Activated naive CD8-positive, alpha-beta T cell treated with anti-CD3 and anti-CD28 coated beads, Interleukin-2, amount 50 U/mL, for 16 hours (primary cell): Measurements from ENCODE around the gene XIRP2.
"Not testable (repeated sequence)": the region's sequence is repeated elsewhere in the genome, so short reads cannot be mapped to it uniquely, and the experiment has no call there.

Experiments used
- DNase-seq: peaks from one replicate; pipeline ENCODE4 v3.0.0-alpha.2; 2020; ENCODE audit warnings: low read depth, low spot score

Gene XIRP2

GRCh38 chr2:167048829-167049228, 160.5 kb downstream of the XIRP2 start:
- DNase-seq = no peak

GRCh38 chr2:167049659-167050058, 161.4 kb downstream of the XIRP2 start:
- no peak for DNase-seq

- no peak for DNase-seq
Observed at GRCh38 chr2:167052825-167053224, 164.5 kb downstream of the XIRP2 start.

- DNase-seq = no peak
Observed at GRCh38 chr2:167054881-167055280, 166.6 kb downstream of the XIRP2 start.

GRCh38 chr2:167057446-167057845, 169.2 kb downstream of the XIRP2 start:
- no peak for DNase-seq

- no peak for DNase-seq
Observed at GRCh38 chr2:167059173-167059572, 170.9 kb downstream of the XIRP2 start.

- DNase-seq = no peak
Observed at GRCh38 chr2:167069855-167070254, 181.6 kb downstream of the XIRP2 start.

- not testable (repeated sequence) for DNase-seq
Observed at GRCh38 chr2:167075708-167076107, 187.4 kb downstream of the XIRP2 start.

- not testable (repeated sequence) for DNase-seq
Observed at GRCh38 chr2:167098931-167099330, 210.7 kb downstream of the XIRP2 start.

GRCh38 chr2:167100506-167100905, 212.2 kb downstream of the XIRP2 start:
- no peak for DNase-seq

- DNase-seq = no peak
Observed at GRCh38 chr2:167103028-167103756, 214.9 kb downstream of the XIRP2 start.

- no peak for DNase-seq
Observed at GRCh38 chr2:167103757-167104133, 215.5 kb downstream of the XIRP2 start.

- DNase-seq = no peak
Observed at GRCh38 chr2:167104691-167105090, 216.4 kb downstream of the XIRP2 start.

GRCh38 chr2:167109682-167110081, 221.4 kb downstream of the XIRP2 start:
- DNase-seq = not testable (repeated sequence)

- DNase-seq = no peak
Observed at GRCh38 chr2:167110345-167110744, 222.1 kb downstream of the XIRP2 start.

- DNase-seq = no peak
Observed at GRCh38 chr2:167114018-167114417, 225.7 kb downstream of the XIRP2 start.

- DNase-seq = no peak
Observed at GRCh38 chr2:167115541-167115940, 227.3 kb downstream of the XIRP2 start.

GRCh38 chr2:167122389-167122788, 234.1 kb downstream of the XIRP2 start:
- DNase-seq = no peak

- no peak for DNase-seq
Observed at GRCh38 chr2:167126165-167126564, 237.9 kb downstream of the XIRP2 start.

GRCh38 chr2:167127135-167127534, 238.9 kb downstream of the XIRP2 start:
- no peak for DNase-seq

GRCh38 chr2:167128130-167128529, 239.8 kb downstream of the XIRP2 start:
- DNase-seq = no peak

GRCh38 chr2:167132066-167132465, 243.8 kb downstream of the XIRP2 start:
- no peak for DNase-seq

GRCh38 chr2:167132906-167133555, 244.8 kb downstream of the XIRP2 start:
- no peak for DNase-seq
